Thoracic aorta (tissue), 2 donors: ENCODE data around the gene SEC16B. TPM values are rescaled to one million over a fixed set of nuclear protein-coding genes. Genes with fewer than 3 reads are reported as not detected.

Experiments used
- ATAC-seq: fragments of 150-250 bp; one replicate; pipeline ENCODE4 v1.8.0; 2017; ENCODE audit warnings: low read depth; ENCODE audit not compliant: insufficient number of reproducible peaks, low FRiP score
- DNase-seq: peaks from one replicate; pipeline ENCODE4 v3.0.0-alpha.2; 2020; ENCODE audit warnings: low spot score
- H3K27ac ChIP-seq, 2 donors: fragments of 200-600 bp; sonication (generic); 1 replicate in 1 of 2; 2 replicates in 1 of 2; pipeline ENCODE4 v1.5.1; 2016; ENCODE audit warnings: mild to moderate bottlenecking in 2 of 2, moderate library complexity in 2 of 2
- H3K27me3 ChIP-seq: fragments of 200-600 bp; sonication (generic); replicated peaks from 2 replicates; pipeline ENCODE4 v1.6.0; 2016; ENCODE audit warnings: mild to moderate bottlenecking; ENCODE audit not compliant: insufficient read depth
- H3K36me3 ChIP-seq: fragments of 200-600 bp; sonication (generic); one replicate; pipeline ENCODE4 v1.5.1; 2016
- H3K4me1 ChIP-seq, 2 donors: fragments of 200-600 bp; sonication (generic); 1 replicate in 1 of 2; 2 replicates in 1 of 2; pipeline versions ENCODE4 v1.5.1 to v1.6.0; 2016; ENCODE audit warnings: low read depth in 2 of 2, mild to moderate bottlenecking in 1 of 2; ENCODE audit not compliant: control insufficient read depth in 1 of 2
- H3K4me3 ChIP-seq: fragments of 200-600 bp; sonication (generic); 2 replicates; pipeline ENCODE4 v1.5.1; 2016; ENCODE audit warnings: mild to moderate bottlenecking
- H3K9me3 ChIP-seq: fragments of 200-600 bp; sonication (generic); 2 replicates; pipeline ENCODE4 v1.5.1; 2016
- total RNA-seq, 2 donors: library from RNA; depleted of rRNA; stranded (reverse); fragments of >200 nt; gene quantifications; one replicate each; pipeline versions ENCODE4 v1.1.0 to v1.2.3, GENCODE V29; 2016
- TF ChIP-seq, protein P1 (sequence below): fragments of 200-600 bp; sonication (generic); IDR thresholded peaks from one replicate; pipeline ENCODE4 v1.5.1; 2019; ENCODE audit warnings: antibody characterized with exemption

The SEC16B gene
- total RNA-seq, 2 donors from 2014 or later = 4.2 to 6.8 TPM

DNA sequence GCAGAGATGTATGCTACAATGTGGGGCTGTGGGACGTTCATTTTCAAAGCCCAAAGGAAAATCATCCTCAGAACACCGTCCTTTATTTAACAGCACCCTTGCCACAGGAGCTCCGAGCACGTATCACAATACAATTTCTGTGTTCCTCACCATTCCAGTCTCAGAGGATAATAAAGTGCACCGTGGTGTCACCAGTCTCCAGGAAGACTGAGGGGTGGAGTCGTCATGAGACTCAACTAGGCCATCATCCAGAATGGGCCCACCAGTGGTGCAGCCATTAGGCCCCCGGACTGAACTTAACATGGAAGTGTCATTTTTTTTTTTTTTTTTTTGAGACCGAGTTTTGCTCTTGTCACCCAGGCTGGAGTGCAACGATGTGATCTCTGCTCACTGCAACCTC lies 17.2 kb downstream of the SEC16B start:
- Histone ChIP-seq H3K9me3 (no peaks in the 10 kb centered on the region), H3K27me3 (no peaks in the 10 kb centered on the region), H3K36me3 (no peaks in the 10 kb centered on the region), H3K4me1 (no peaks in the 10 kb centered on the region), H3K4me3 (no peak overlapping the region), H3K27ac (no peak overlapping the region)
- TF ChIP-seq, protein P1, sequence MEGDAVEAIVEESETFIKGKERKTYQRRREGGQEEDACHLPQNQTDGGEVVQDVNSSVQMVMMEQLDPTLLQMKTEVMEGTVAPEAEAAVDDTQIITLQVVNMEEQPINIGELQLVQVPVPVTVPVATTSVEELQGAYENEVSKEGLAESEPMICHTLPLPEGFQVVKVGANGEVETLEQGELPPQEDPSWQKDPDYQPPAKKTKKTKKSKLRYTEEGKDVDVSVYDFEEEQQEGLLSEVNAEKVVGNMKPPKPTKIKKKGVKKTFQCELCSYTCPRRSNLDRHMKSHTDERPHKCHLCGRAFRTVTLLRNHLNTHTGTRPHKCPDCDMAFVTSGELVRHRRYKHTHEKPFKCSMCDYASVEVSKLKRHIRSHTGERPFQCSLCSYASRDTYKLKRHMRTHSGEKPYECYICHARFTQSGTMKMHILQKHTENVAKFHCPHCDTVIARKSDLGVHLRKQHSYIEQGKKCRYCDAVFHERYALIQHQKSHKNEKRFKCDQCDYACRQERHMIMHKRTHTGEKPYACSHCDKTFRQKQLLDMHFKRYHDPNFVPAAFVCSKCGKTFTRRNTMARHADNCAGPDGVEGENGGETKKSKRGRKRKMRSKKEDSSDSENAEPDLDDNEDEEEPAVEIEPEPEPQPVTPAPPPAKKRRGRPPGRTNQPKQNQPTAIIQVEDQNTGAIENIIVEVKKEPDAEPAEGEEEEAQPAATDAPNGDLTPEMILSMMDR = no peak
- ATAC-seq (no peak), DNase-seq (no peak)

DNA sequence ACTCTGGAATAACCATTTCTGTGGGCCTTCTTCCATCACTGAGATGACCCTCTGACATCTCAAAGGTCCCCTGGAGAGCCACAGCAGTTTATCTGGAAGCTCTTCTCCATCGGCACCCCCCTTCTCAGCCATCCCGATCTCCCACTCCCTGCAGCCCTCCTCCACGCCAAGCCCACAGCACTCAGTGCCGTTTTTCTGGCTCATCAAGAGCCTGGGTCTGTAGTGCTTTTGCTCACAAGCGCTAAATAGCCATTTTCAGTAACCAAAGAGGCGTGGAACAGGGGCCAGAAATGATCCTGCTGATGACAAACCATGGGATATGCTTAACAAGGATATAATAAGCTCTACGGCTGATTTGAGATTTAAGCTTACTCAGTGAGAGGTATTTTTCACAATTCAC lies 17.6 kb downstream of the SEC16B start:
- Histone ChIP-seq H3K9me3 (no peaks in the 10 kb centered on the region), H3K4me1 (no peaks in the 10 kb centered on the region), H3K36me3 (no peaks in the 10 kb centered on the region), H3K27ac (no peak overlapping the region), H3K27me3 (no peaks in the 10 kb centered on the region), H3K4me3 (no peak overlapping the region)
- DNase-seq (no peak), ATAC-seq (no peak)
- TF ChIP-seq, protein P1 = no peak

DNA sequence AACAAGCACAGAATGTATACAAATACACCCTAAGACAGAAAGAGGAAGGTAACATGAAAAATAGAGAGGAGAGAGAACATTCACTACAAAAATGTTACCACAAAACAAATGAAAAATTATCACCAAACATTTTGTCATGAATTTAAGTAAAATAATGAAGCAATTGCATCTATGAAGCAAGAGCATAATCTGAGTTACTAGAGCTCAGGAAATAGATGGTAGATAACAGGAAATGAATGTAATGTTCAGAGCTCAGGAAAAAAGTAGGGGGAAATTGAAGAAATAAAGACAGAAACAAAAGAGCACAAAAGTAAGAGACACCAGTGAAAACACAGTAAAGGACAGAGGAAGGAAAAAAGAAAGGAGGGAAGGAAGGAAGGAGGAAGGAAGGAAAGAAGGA lies 19.4 kb downstream of the SEC16B start:
- DNase-seq (no peak), ATAC-seq (no peak)
- Histone ChIP-seq H3K27ac (no peak overlapping the region), H3K4me1 (no peaks in the 10 kb centered on the region), H3K36me3 (no peaks in the 10 kb centered on the region), H3K27me3 (no peaks in the 10 kb centered on the region), H3K9me3 (no peaks in the 10 kb centered on the region), H3K4me3 (no peak overlapping the region)
- TF ChIP-seq, protein P1 = no peak

DNA sequence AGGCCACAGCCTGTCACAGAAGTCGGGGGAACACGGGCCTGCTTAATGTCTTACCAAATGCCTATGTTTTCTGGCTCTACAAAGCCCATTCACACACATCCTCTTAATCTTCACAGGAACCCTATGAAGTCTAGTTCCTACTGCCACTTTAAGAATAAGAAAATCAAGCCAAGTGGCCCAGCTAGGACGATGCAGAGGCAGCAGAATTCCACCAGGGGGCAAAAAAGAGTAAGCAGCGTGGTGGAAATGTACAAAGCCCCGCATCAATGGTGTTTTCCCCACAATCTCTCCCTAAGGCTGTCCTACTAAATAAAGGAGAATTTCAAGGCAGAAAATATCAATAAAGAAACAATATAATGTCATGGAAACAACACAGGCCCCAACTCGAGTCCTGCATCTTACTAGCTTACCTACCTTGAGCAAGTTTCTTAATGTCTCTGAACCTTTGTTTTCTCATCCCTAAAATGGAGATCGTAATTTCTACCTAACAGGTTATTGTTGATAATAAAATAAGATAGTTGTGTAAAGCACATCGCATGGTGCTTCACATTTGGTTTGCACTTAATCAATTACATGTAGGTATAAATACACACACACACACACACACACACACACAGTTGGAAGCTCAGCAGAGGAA lies 21.4 kb downstream of the SEC16B start:
- ATAC-seq (peak; percentile 78), DNase-seq (no peak)
- Histone ChIP-seq H3K4me1 (no peaks in the 10 kb centered on the region), H3K27ac (no peak overlapping the region), H3K36me3 (no peaks in the 10 kb centered on the region), H3K27me3 (no peaks in the 10 kb centered on the region), H3K9me3 (no peaks in the 10 kb centered on the region), H3K4me3 (no peak overlapping the region)
- TF ChIP-seq, protein P1 = peak; percentile 89

DNA sequence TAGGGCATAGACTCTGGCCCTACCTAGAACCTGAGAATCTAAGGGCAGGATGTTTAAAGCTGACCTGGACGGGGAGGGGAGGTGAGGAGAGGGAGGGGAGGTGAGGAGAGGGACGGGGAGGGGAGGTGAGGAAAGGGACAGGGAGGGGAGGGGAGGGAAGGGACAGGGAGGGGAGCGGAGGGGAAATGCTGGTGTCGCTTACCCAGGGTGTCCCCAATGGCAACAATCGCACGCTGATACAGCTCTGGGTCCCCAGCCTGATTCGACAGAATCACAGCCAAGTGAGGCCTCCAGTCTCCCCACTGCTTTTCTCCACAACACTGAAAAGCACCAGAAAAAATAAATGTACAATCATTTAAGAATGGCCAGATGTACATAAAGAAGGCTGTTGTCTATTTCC lies 22.2 kb downstream of the SEC16B start:
- DNase-seq (no peak), ATAC-seq (no peak)
- no peaks in the 10 kb centered on the region for H3K9me3 ChIP-seq
- TF ChIP-seq, protein P1 = no peak
- H3K36me3 ChIP-seq = no peaks in the 10 kb centered on the region
- H3K27me3 ChIP-seq = no peaks in the 10 kb centered on the region
- H3K27ac ChIP-seq = no peak overlapping the region
- no peak overlapping the region for H3K4me3 ChIP-seq
- H3K4me1 ChIP-seq = no peaks in the 10 kb centered on the region
